SHP77 treated with DMSO at 0.1 percent for 48 hours (cell line): ENCODE data around the gene RALGPS1.
A peak's percentile ranks its signal among the peaks of the same experiment; 100 is the strongest.

Experiments used
- DNase-seq: peaks from one replicate; lab custom pipeline; 2025; lab: John Stamatoyannopoulos, UW

Gene RALGPS1

GRCh38 chr9:126956917-126957686 lies 42.5 kb downstream of the RALGPS1 start:
- DNase-seq = no peak

- no peak for DNase-seq
Observed at GRCh38 chr9:126957687-126958053, 43.1 kb downstream of the RALGPS1 start.

GRCh38 chr9:126959336-126959735 lies 44.8 kb downstream of the RALGPS1 start:
- no peak for DNase-seq

- DNase-seq = no peak
Observed at GRCh38 chr9:126959917-126960316, 45.3 kb downstream of the RALGPS1 start.

GRCh38 chr9:126962336-126962735 lies 47.8 kb downstream of the RALGPS1 start:
- no peak for DNase-seq

GRCh38 chr9:126965077-126965476 lies 50.5 kb downstream of the RALGPS1 start:
- no peak for DNase-seq

GRCh38 chr9:126965541-126966428 lies 51.2 kb downstream of the RALGPS1 start:
- DNase-seq = peak; percentile 31

GRCh38 chr9:126971261-126971660 lies 56.7 kb downstream of the RALGPS1 start:
- DNase-seq = no peak

- no peak for DNase-seq
Observed at GRCh38 chr9:126973651-126974529, 59.3 kb downstream of the RALGPS1 start.

- DNase-seq = no peak
Observed at GRCh38 chr9:126974594-126974993, 60.0 kb downstream of the RALGPS1 start.

GRCh38 chr9:126975327-126976220 lies 61.0 kb downstream of the RALGPS1 start:
- DNase-seq = no peak

- DNase-seq = no peak
Observed at GRCh38 chr9:126979461-126979860, 64.9 kb downstream of the RALGPS1 start.

- DNase-seq = no peak
Observed at GRCh38 chr9:126980231-126980630, 65.6 kb downstream of the RALGPS1 start.

GRCh38 chr9:126981218-126981617 lies 66.6 kb downstream of the RALGPS1 start:
- no peak for DNase-seq

- no peak for DNase-seq
Observed at GRCh38 chr9:126982215-126983002, 67.8 kb downstream of the RALGPS1 start.

- DNase-seq = no peak
Observed at GRCh38 chr9:126983767-126984166, 69.2 kb downstream of the RALGPS1 start.

- DNase-seq = no peak
Observed at GRCh38 chr9:126984969-126985368, 70.4 kb downstream of the RALGPS1 start.

- DNase-seq = peak; percentile 18
Observed at GRCh38 chr9:126985870-126986498, 71.4 kb downstream of the RALGPS1 start.

GRCh38 chr9:126986506-126986951 lies 71.9 kb downstream of the RALGPS1 start:
- no peak for DNase-seq

GRCh38 chr9:126988857-126989256 lies 74.3 kb downstream of the RALGPS1 start:
- DNase-seq = no peak
